Type B pancreatic cell (in vitro differentiated cells): ENCODE data around the gene PCOLCE2. TPM values are rescaled to one million over a fixed set of nuclear protein-coding genes. Genes with fewer than 3 reads are reported as not detected.

ENCODE experiments used
- DNase-seq: peaks from one replicate; pipeline ENCODE4 v3.0.0; 2021; ENCODE audit warnings: mixed read lengths; ENCODE audit not compliant: unreplicated experiment; ENCODE audit errors: extremely low spot score
- H3K27ac Mint-ChIP-seq: 2 replicates; pipeline ENCODE4 v1.8.0; 2021; ENCODE audit warnings: mild to moderate bottlenecking, mixed read lengths
- H3K27me3 Mint-ChIP-seq: 2 replicates; pipeline ENCODE4 v1.8.0; 2021; ENCODE audit warnings: mixed read lengths
- H3K36me3 Mint-ChIP-seq: 2 replicates; pipeline ENCODE4 v1.8.0; 2021; ENCODE audit warnings: mixed read lengths
- H3K4me1 Mint-ChIP-seq: one replicate; pipeline ENCODE4 v1.8.0; 2021; ENCODE audit warnings: mixed read lengths; ENCODE audit not compliant: unreplicated experiment
- H3K4me3 Mint-ChIP-seq: 2 replicates; pipeline ENCODE4 v1.8.0; 2021; ENCODE audit warnings: mild to moderate bottlenecking, mixed read lengths
- H3K9me3 Mint-ChIP-seq: 2 replicates; pipeline ENCODE4 v1.8.0; 2021; ENCODE audit warnings: mixed read lengths
- CTCF ChIP-seq: fragments of 200-600 bp; sonication (generic); conservative IDR thresholded peaks from 2 replicates; pipeline ENCODE4 v1.5.0; 2021; ENCODE audit warnings: antibody characterized with exemption, mild to moderate bottlenecking
- total RNA-seq: library from RNA; stranded (reverse); gene quantifications from 2 replicates; pipeline ENCODE4 v1.2.1, GENCODE V29; 2021; ENCODE audit warnings: low replicate concordance

The PCOLCE2 gene
- total RNA-seq, 1 donor from 2014 or later = 7.2 TPM

GRCh38 chr3:142910280-142910679, 21.4 kb upstream of the PCOLCE2 start:
- no peaks in the 10 kb centered on the region for H3K9me3 Mint-ChIP-seq
- TF ChIP-seq CTCF = no peak
- no peaks in the 10 kb centered on the region for H3K4me1 Mint-ChIP-seq
- no peak overlapping the region for H3K4me3 Mint-ChIP-seq
- H3K27me3 Mint-ChIP-seq = peaks cover 19% of the 10 kb centered on the region
- H3K36me3 Mint-ChIP-seq = no peaks in the 10 kb centered on the region
- DNase-seq = no peak
- no peak overlapping the region for H3K27ac Mint-ChIP-seq

- Mint-ChIP-seq H3K36me3 (no peaks in the 10 kb centered on the region), H3K4me3 (no peak overlapping the region), H3K27me3 (peaks cover 21% of the 10 kb centered on the region), H3K27ac (no peak overlapping the region), H3K9me3 (no peaks in the 10 kb centered on the region), H3K4me1 (no peaks in the 10 kb centered on the region)
- TF ChIP-seq CTCF = no peak
- no peak for DNase-seq
These were observed 20.4 kb upstream of the PCOLCE2 start for GRCh38 chr3:142909282-142909681.

GRCh38 chr3:142907996-142908395, 19.1 kb upstream of the PCOLCE2 start:
- peaks cover 24% of the 10 kb centered on the region for H3K27me3 Mint-ChIP-seq
- H3K27ac Mint-ChIP-seq = no peak overlapping the region
- no peaks in the 10 kb centered on the region for H3K4me1 Mint-ChIP-seq
- no peak for DNase-seq
- TF ChIP-seq CTCF = no peak
- no peaks in the 10 kb centered on the region for H3K9me3 Mint-ChIP-seq
- H3K4me3 Mint-ChIP-seq = no peak overlapping the region
- no peaks in the 10 kb centered on the region for H3K36me3 Mint-ChIP-seq

- TF ChIP-seq CTCF = no peak
- no peak for DNase-seq
- Mint-ChIP-seq H3K4me1 (no peaks in the 10 kb centered on the region), H3K9me3 (no peaks in the 10 kb centered on the region), H3K36me3 (no peaks in the 10 kb centered on the region), H3K4me3 (no peak overlapping the region), H3K27ac (no peak overlapping the region), H3K27me3 (peaks cover 31% of the 10 kb centered on the region)
These were observed 16.0 kb upstream of the PCOLCE2 start for GRCh38 chr3:142904639-142905436.

- Mint-ChIP-seq H3K4me3 (no peak overlapping the region), H3K9me3 (peaks cover 5% of the 10 kb centered on the region), H3K27me3 (peaks cover 29% of the 10 kb centered on the region), H3K27ac (no peak overlapping the region), H3K36me3 (no peaks in the 10 kb centered on the region), H3K4me1 (no peaks in the 10 kb centered on the region)
- no peak for DNase-seq
- TF ChIP-seq CTCF = no peak
These were observed 13.5 kb upstream of the PCOLCE2 start for GRCh38 chr3:142902356-142902755.
